ENCODE results near the gene ARNT2. TPM values are rescaled to one million over a fixed set of nuclear protein-coding genes. Genes with fewer than 3 reads are reported as not detected.

ARNT2 gene
- total and polyA plus RNA-seq, 3 donors from 2014 or later: 34.3 to 58.7 (median 50.2) TPM

GRCh38 chr15:80545078-80545477 lies 140.9 kb downstream of the ARNT2 start:
- Histone ChIP-seq H3K4me1 (no peaks in the 10 kb centered on the region), H3K27ac (no peak overlapping the region), H3K9me3 (no peaks in the 10 kb centered on the region), H3K27me3 (no peaks in the 10 kb centered on the region), H3K4me3 (no peak overlapping the region), H3K36me3 (ENCODE audit: low read depth, missing control alignments) (no peaks in the 10 kb centered on the region)
- no peak for DNase-seq
- intact Hi-C loops (cut with DNase I; ENCODE audit: low total_unique reads): no loop called here
- no peak for TF ChIP-seq POLR2A (IDR thresholded peaks at IDR 0.05)
- no peak for TF ChIP-seq CTCF (IDR thresholded peaks at IDR 0.05)

GRCh38 chr15:80547264-80547663 lies 143.1 kb downstream of the ARNT2 start:
- Histone ChIP-seq H3K36me3 (ENCODE audit: low read depth, missing control alignments) (no peaks in the 10 kb centered on the region), H3K4me3 (no peak overlapping the region), H3K9me3 (no peaks in the 10 kb centered on the region), H3K27me3 (no peaks in the 10 kb centered on the region), H3K4me1 (no peaks in the 10 kb centered on the region), H3K27ac (no peak overlapping the region)
- TF ChIP-seq CTCF (IDR thresholded peaks at IDR 0.05) (no peak), POLR2A (IDR thresholded peaks at IDR 0.05) (no peak)
- intact Hi-C loops (cut with DNase I; ENCODE audit: low total_unique reads): no loop called here
- 87 to 89% methylated on average over 2 of the region's 2 CpGs for WGBS, 2 donors
- DNase-seq: no peak

GRCh38 chr15:80549191-80549590 lies 145.0 kb downstream of the ARNT2 start:
- H3K4me3 ChIP-seq: no peak overlapping the region
- no peak overlapping the region for H3K27ac ChIP-seq
- no peak for DNase-seq
- no peaks in the 10 kb centered on the region for H3K36me3 ChIP-seq (ENCODE audit: low read depth, missing control alignments)
- H3K4me1 ChIP-seq: no peaks in the 10 kb centered on the region
- 95 to 100% methylated on average over 1 of the region's 1 CpG for WGBS, 2 donors
- no peaks in the 10 kb centered on the region for H3K27me3 ChIP-seq
- intact Hi-C loops (cut with DNase I; ENCODE audit: low total_unique reads): no loop called here
- no peaks in the 10 kb centered on the region for H3K9me3 ChIP-seq
- no peak for TF ChIP-seq CTCF (IDR thresholded peaks at IDR 0.05)
- TF ChIP-seq POLR2A (IDR thresholded peaks at IDR 0.05): no peak

GRCh38 chr15:80549654-80550053 lies 145.5 kb downstream of the ARNT2 start:
- DNase-seq: no peak
- H3K4me3 ChIP-seq: no peak overlapping the region
- WGBS, 2 donors: 78 to 83% methylated on average over 3 of the region's 3 CpGs
- H3K27me3 ChIP-seq: no peaks in the 10 kb centered on the region
- H3K36me3 ChIP-seq (ENCODE audit: low read depth, missing control alignments): no peaks in the 10 kb centered on the region
- H3K9me3 ChIP-seq: no peaks in the 10 kb centered on the region
- intact Hi-C loops (cut with DNase I; ENCODE audit: low total_unique reads): no loop called here
- TF ChIP-seq CTCF (IDR thresholded peaks at IDR 0.05): no peak
- no peak for TF ChIP-seq POLR2A (IDR thresholded peaks at IDR 0.05)
- no peak overlapping the region for H3K27ac ChIP-seq
- H3K4me1 ChIP-seq: no peaks in the 10 kb centered on the region

DNA sequence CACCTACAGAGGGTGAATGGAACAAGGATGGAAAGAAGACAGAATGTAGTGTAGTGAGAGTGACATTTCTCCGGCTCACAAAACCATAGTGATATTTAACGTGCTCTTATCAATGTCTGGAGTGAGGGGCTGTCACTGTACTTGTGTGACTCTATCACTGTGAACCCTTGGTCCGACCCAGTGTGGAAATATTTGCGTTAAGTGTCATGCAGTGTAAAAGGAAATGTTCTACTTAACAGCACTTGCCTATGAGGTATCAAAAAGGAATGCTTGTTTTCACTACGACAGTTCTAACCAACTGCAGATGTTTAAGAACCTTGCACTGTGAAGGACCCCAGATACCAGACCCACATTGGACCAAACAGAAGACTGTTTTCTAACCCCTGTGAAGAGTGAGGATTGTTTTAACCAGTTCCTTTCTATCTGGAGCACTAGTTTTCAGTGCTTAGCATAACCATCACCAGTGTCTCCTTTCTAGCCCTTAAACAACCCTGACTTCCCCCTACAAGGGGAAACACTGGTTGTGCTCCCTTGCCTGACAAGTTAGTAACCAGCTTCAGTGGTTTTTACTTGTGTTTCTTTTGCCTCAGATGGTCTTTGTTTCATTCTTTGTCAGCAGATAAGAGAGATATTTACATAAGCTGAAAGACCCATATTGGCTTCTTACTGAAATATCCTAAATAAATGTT lies 146.2 kb downstream of the ARNT2 start:
- no peak for DNase-seq
- 83% methylated on average over 5 of the region's 5 CpGs for WGBS, 2 donors
- H3K36me3 ChIP-seq (ENCODE audit: low read depth, missing control alignments): no peaks in the 10 kb centered on the region
- intact Hi-C loops (cut with DNase I; ENCODE audit: low total_unique reads): no loop called here
- no peak overlapping the region for H3K27ac ChIP-seq
- H3K4me3 ChIP-seq: no peak overlapping the region
- TF ChIP-seq POLR2A (IDR thresholded peaks at IDR 0.05): no peak
- no peak for TF ChIP-seq CTCF (IDR thresholded peaks at IDR 0.05)
- no peaks in the 10 kb centered on the region for H3K4me1 ChIP-seq
- H3K9me3 ChIP-seq: no peaks in the 10 kb centered on the region
- no peaks in the 10 kb centered on the region for H3K27me3 ChIP-seq

All from testis (tissue), 3 donors.